T-helper 2 cell treated with Interferon-gamma antibody and Interleukin-4, amounts not matched to agents 5 μg/mL and 100 μg/mL, for 36 hours (primary cell): Measurements from ENCODE around the gene MAST1.
"Not testable (repeated sequence)": the region's sequence is repeated elsewhere in the genome, so short reads cannot be mapped to it uniquely, and the experiment has no call there.

Source experiments
- DNase-seq: peaks from one replicate; pipeline ENCODE4 v3.0.0; 2021; ENCODE audit warnings: low spot score
- H3K27ac Mint-ChIP-seq: one replicate; pipeline ENCODE4 v1.8.0; 2021; ENCODE audit warnings: mild to moderate bottlenecking, mixed read lengths
- H3K27me3 Mint-ChIP-seq: one replicate; pipeline ENCODE4 v1.8.0; 2021; ENCODE audit warnings: low read depth, mixed read lengths
- H3K36me3 Mint-ChIP-seq: one replicate; pipeline ENCODE4 v1.8.0; 2021; ENCODE audit warnings: low read depth, mixed read lengths
- H3K4me1 Mint-ChIP-seq: one replicate; pipeline ENCODE4 v1.8.0; 2021; ENCODE audit warnings: low read depth, mixed read lengths
- H3K4me3 Mint-ChIP-seq: one replicate; pipeline ENCODE4 v1.8.0; 2022; ENCODE audit warnings: mild to moderate bottlenecking, moderate library complexity, mixed read lengths
- H3K9me3 Mint-ChIP-seq: one replicate; pipeline ENCODE4 v1.8.0; 2021; ENCODE audit warnings: mixed read lengths

MAST1 gene

DNA sequence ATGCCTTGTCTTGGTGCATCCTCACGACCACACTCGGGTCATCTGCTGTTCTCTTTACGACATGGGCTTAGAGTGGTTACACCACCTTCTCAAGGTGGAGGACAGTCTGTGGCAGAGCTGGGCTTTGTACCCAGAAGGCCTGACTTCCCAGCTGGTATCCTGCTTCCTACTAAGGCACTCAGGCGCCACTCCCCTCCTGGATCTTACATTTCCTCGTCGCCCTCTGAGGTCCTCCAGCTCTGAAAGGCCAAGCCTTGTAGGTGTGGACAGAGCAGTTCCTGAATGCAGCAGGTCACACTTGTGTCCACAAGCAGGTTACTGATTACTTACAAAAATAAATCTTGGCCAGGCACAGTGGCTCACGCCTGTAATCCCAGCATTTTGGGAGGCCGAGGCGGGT, 68.9 kb downstream of the MAST1 start:
- H3K9me3 Mint-ChIP-seq: no peaks in the 10 kb centered on the region
- no peak overlapping the region for H3K4me3 Mint-ChIP-seq
- H3K4me1 Mint-ChIP-seq: no peaks in the 10 kb centered on the region
- DNase-seq: no peak
- no peaks in the 10 kb centered on the region for H3K27me3 Mint-ChIP-seq
- no peak overlapping the region for H3K27ac Mint-ChIP-seq
- peaks cover 4% of the 10 kb centered on the region for H3K36me3 Mint-ChIP-seq

- H3K4me1 Mint-ChIP-seq: peaks cover 13% of the 10 kb centered on the region
- H3K27ac Mint-ChIP-seq: no peak overlapping the region
Measured at GRCh38 chr19:12912571-12912970, 74.3 kb downstream of the MAST1 start.

DNA sequence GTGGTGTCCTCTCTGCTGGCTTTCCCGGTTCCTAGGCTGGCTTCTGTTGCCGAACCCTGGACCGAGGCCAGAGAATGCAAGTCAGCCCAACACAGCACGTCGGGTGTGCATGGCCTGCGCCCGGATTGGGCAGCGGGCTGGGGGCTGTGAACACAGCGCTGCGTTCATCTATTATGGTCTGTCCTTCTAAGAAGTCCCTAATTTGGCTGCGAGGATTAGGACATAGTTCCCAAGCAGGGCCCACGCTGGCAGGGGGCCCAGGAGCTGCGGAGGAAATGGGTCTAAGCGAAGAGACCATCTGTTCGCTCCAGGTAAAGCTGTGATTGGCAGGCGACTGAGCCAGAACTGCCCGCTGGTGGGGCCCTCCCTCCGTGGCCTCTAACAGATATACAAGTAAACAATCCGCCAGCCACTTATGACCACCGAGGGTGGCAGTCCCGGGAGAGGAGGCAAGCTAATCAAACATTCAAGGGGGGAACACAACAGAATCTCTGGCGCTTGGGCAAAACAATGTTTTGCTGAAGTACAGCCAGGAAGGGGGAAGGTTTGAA, 74.8 kb downstream of the MAST1 start:
- Mint-ChIP-seq H3K36me3 (peaks cover 2% of the 10 kb centered on the region), H3K4me3 (no peak overlapping the region), H3K27ac (peak overlapping the region; percentile 94), H3K27me3 (no peaks in the 10 kb centered on the region), H3K9me3 (no peaks in the 10 kb centered on the region), H3K4me1 (peaks cover 13% of the 10 kb centered on the region)
- no peak for DNase-seq

More at GRCh38 chr19:12912571-12912970, 74.3 kb downstream of the MAST1 start:
- Mint-ChIP-seq H3K36me3 (peaks cover 2% of the 10 kb centered on the region), H3K9me3 (no peaks in the 10 kb centered on the region), H3K27me3 (no peaks in the 10 kb centered on the region), H3K4me3 (no peak overlapping the region)
- no peak for DNase-seq

DNA sequence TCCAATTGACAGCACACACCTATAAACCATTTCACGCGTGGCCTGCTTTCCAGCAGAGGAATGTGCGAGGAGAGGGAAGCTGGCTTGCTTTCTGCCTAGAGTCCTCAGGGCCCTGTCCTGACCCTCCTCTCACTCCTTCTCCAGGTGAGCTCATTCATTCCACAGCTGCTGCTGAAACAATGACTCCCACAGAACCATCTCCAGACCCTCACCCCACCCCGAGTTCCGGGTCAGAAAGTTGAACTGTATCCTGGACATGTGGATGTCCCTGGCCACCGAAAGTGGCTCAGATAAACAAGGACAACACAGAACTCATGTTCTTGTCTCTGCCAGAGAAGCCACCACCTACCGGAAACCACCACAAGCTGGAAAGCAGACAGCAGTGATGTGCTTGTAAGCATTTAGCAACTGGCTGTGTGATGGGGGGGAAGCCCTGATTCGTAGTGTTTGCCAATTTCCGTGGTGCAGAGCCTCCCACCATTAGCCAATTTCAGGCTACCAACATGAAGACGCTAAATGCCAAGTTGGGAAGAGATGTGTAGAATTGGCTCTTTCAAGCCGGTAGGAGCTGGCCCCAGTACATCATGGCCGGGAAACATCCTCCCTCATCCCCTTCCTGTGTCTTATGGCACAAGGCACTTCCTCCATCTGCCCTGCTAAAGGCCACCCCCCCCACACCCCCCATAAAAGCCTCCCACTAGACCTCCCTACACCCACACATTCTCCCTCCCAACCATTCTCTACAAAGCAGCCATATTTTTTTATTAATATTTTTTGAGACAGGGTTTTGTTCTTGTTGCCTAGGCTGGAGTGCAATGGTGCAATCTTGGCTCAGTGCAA, 75.8 kb downstream of the MAST1 start:
- H3K27ac Mint-ChIP-seq: peak overlapping the region; percentile 94
- no peaks in the 10 kb centered on the region for H3K36me3 Mint-ChIP-seq
- H3K27me3 Mint-ChIP-seq: peaks cover under 1% of the 10 kb centered on the region
- H3K4me3 Mint-ChIP-seq: peak overlapping the region; percentile 77
- peak; percentile 33 for DNase-seq
- peaks cover 17% of the 10 kb centered on the region for H3K4me1 Mint-ChIP-seq
- H3K9me3 Mint-ChIP-seq: no peaks in the 10 kb centered on the region

GRCh38 chr19:12915860-12916259, 77.5 kb downstream of the MAST1 start:
- not testable (repeated sequence) for H3K27me3 Mint-ChIP-seq, DNase-seq, H3K36me3 Mint-ChIP-seq, H3K4me3 Mint-ChIP-seq, H3K9me3 Mint-ChIP-seq
- Mint-ChIP-seq H3K27ac (peak overlapping the region; percentile 40), H3K4me1 (peaks cover 24% of the 10 kb centered on the region)

- Mint-ChIP-seq H3K36me3 (peaks cover 12% of the 10 kb centered on the region), H3K9me3 (no peaks in the 10 kb centered on the region), H3K27me3 (peaks cover 2% of the 10 kb centered on the region), H3K4me3 (peak overlapping the region; percentile 75), H3K27ac (peak overlapping the region; percentile 79), H3K4me1 (peaks cover 22% of the 10 kb centered on the region)
- no peak for DNase-seq
Measured at GRCh38 chr19:12918253-12918652, 79.9 kb downstream of the MAST1 start.

DNA sequence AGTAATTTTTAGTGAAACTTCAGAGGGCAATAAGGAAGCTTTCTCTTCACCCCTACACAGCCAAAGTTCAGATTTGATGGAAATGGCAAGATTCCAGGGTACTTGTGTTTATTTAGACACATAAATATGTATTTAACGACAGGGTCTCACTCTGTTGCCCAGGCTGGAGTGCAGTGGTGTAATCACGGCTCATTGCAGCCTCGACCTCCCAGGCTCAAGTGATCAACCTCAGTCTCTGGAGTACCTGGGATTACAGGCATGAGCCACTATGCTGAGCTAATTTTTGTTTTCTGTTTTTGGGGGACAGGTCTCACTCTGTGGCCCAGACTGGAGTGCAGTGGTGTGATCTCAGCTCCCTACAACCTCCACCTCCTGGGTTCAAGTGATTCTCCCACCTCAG, 82.7 kb downstream of the MAST1 start:
- Mint-ChIP-seq H3K4me3 (no peak overlapping the region), H3K4me1 (peaks cover 11% of the 10 kb centered on the region), H3K27me3 (peaks cover 2% of the 10 kb centered on the region), H3K36me3 (peaks cover 27% of the 10 kb centered on the region), H3K27ac (peak overlapping the region; percentile 31), H3K9me3 (no peaks in the 10 kb centered on the region)
- no peak for DNase-seq

- Mint-ChIP-seq H3K9me3 (no peaks in the 10 kb centered on the region), H3K4me1 (peaks cover 11% of the 10 kb centered on the region), H3K27ac (peak overlapping the region; percentile 7), H3K27me3 (peaks cover 2% of the 10 kb centered on the region), H3K4me3 (no peak overlapping the region), H3K36me3 (peaks cover 35% of the 10 kb centered on the region)
- no peak for DNase-seq
Measured at GRCh38 chr19:12922959-12923358, 84.6 kb downstream of the MAST1 start.
